AG10803 (cell line): Measurements from ENCODE around the gene VAC14.

Experiments used
- DNase-seq: peaks from one replicate; pipeline ENCODE4 v3.0.0; 2010; ENCODE audit warnings: low read depth
- H3K4me3 ChIP-seq: 2 replicates; pipeline ENCODE4 v1.5.1; 2011; ENCODE audit warnings: mild to moderate bottlenecking, low read length, control low read depth
- CTCF ChIP-seq: conservative IDR thresholded peaks from 2 replicates; pipeline ENCODE4 v1.5.1; 2011; ENCODE audit warnings: mild to moderate bottlenecking, low read length, control low read depth, inconsistent platforms

The VAC14 gene

GRCh38 chr16:70689970-70690891, 110.7 kb downstream of the VAC14 start:
- no peak for TF ChIP-seq CTCF
- DNase-seq, result no peak

GRCh38 chr16:70689035-70689969, 111.7 kb downstream of the VAC14 start:
- H3K4me3 ChIP-seq, result no peak overlapping the region
- TF ChIP-seq CTCF, result no peak
- DNase-seq, result no peak

More at GRCh38 chr16:70689970-70690891, 110.7 kb downstream of the VAC14 start:
- H3K4me3 ChIP-seq, result no peak overlapping the region

- TF ChIP-seq CTCF, result no peak
- DNase-seq, result peak; percentile 89
- no peak overlapping the region for H3K4me3 ChIP-seq
These were observed 112.7 kb downstream of the VAC14 start for GRCh38 chr16:70688246-70688742.

- no peak for TF ChIP-seq CTCF
- DNase-seq, result no peak
- H3K4me3 ChIP-seq, result no peak overlapping the region
These were observed 113.2 kb downstream of the VAC14 start for GRCh38 chr16:70687671-70688245.

- DNase-seq, result no peak
- peak overlapping the region; percentile 58; the same call in 1 of the 2 replicates for H3K4me3 ChIP-seq
- TF ChIP-seq CTCF, result no peak
These were observed 113.9 kb downstream of the VAC14 start for GRCh38 chr16:70687102-70687511.

GRCh38 chr16:70686376-70687101, 114.4 kb downstream of the VAC14 start:
- no peak for DNase-seq
- TF ChIP-seq CTCF, result no peak
- H3K4me3 ChIP-seq, result peak overlapping the region; percentile 58
